NCI-H1092 (cell line): ENCODE measurements around the gene YY1.
"Not testable (repeated sequence)": the region's sequence is repeated elsewhere in the genome, so short reads cannot be mapped to it uniquely, and the experiment has no call there.

ENCODE experiments used
- DNase-seq: peaks from one replicate; lab custom pipeline; 2025; lab: John Stamatoyannopoulos, UW

YY1 gene

DNA sequence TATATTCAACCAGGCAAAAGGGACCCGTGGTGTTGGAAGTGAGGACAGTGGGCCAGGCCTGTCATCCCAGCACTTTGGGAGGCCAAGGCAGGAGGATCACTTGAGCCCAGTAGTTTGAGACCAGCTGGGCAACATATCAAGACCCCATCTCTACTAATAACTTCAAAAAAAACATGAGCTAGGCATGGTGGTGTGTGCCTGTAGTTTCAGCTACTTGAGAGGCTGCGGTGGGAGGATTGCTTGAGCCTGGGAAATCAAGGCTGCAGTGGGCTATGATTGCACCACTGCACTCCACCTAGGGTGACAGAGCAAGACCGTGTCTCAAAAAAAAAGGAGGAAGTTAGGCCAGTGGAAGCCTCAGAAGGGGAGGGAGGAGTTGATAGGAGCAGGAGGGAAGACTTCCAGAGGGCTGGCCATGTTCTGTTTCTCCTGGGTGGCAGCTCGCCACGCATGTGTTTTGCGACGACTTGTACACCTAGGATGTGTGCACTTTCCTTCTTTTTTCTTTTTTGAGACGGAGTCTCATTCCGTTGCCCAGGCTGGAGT, 57.2 kb downstream of the YY1 start:
- DNase-seq = no peak

DNA sequence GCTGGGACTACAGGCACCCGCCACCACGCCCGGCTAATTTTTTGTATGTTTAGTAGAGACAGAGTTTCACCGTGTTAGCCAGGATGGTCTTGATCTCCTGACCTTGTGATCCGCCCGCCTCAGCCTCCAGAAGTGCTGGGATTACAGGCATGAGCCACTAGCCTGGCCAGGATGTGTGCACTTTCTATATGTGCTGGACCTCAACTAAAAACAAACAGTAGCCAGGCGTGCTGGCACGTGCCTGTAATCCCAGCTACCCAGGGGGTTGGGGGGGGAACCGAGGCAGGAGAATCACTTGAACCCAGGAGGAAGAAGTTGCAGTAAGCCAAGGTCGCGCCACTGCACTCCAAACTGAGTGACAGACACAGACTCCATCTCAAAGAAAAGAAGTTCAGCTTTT, 57.8 kb downstream of the YY1 start:
- DNase-seq = not testable (repeated sequence)

DNA sequence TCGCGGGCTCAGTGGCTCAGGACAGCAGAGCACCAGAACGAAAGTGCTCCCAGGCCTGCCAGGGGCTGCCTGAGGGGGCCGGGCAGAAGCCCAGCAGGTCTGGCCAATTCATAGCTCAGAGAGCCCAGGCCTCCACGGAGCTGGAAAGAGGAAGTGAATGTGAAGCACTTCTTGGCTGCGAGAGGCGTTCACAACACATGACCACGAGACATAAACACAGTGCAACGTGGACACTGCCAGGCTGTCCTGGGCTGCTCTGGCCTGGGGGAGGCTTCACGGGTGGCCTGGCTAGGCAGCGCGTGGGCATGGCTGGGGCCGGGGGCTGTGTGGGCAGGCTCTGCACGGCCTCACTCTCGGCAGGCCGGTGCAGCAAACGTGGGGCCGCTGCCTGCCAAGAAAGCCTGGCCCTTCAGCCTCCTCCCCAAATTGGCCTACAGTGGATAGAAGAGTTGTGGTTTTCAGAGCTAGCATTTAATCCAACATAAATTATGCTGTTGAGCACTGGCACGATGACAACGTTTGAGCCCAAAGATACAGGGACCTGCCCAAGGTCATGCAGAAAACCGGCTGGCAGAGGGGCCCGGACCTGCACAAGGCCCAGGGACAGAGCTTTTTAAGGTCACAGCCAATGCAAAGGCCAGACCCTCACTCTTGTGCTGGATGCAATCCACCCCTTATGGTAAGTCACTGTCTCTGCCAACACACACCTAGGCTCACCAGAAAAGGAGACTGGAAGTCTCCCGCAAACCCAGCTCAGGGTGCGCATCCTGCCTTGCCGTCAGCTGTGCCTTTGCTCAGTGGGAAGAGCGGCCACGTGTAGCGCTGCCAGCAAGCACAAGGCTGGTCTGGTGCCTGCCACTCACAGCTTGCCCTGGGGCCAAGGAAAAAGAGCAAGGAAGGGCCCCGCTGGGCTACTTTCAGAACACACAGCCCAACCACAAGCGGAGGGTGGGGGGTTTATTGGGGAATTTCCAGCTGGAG, 58.7 kb downstream of the YY1 start:
- no peak for DNase-seq

DNA sequence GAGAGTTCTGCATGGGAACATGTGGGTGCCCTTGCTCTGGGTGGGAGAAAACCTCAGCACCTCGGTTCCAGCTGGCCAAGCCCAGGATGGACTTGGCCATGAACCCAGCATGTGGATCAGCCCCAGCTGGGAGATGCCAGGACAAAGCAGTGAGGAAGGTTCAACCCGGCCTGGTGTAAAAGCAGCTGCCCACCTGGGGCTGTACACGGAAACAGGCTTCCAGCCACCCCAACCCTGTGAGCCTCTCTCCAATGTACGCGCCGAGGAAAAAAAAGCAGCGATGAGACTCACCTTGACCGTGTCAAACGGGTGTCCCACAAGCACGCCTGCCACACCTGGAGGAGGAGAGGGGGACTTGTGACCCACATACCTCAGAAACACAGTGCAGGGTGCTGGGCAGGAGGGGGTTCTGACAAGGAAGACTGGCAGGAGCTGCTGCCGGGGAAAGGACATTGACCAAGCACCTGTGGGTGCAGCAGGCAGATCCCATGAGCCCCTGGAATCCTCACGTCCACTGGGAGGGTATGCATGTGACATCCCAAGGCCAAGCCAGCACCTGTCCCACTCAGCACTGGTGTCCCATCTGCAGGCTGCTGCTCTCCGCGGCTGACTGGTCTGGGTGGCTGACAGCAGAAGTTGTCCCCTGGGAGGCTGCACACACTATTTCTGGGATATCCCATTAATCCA, 59.8 kb downstream of the YY1 start:
- DNase-seq = no peak

DNA sequence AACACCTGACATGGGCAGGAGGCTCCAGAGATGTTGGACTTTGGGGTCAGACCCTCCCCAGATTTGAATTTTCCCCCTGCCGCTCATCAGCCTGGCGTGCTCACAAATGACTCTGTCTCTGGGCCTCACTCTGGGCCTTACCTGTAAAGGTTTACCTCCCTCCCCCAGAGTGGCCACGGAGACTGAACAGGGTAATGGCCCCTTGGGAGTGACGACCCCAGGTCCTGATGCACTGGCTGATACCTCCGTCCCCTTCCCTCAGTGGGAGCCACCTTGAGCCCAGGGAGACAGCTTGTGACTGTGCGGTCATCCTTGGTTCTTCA, 60.3 kb downstream of the YY1 start:
- no peak for DNase-seq

DNA sequence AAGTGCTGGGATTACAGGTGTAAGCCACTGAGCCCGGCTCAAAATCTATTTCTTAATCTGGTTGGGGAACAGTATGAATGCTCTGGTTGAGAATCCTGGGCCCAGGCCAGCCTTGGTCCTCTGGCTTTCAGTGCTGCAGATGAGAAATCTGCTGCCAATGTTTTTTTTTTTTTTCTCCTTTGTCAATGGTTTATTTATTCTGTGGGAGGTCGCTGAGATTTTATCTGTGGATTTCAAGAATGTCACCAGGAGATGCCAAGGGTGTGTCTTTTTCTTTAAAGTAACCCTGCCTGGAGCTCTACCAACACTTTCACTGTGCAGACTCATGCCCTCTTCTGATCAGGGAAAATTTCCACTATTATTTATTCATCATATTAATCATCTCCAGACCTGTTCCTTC, 63.7 kb downstream of the YY1 start:
- DNase-seq = no peak

DNA sequence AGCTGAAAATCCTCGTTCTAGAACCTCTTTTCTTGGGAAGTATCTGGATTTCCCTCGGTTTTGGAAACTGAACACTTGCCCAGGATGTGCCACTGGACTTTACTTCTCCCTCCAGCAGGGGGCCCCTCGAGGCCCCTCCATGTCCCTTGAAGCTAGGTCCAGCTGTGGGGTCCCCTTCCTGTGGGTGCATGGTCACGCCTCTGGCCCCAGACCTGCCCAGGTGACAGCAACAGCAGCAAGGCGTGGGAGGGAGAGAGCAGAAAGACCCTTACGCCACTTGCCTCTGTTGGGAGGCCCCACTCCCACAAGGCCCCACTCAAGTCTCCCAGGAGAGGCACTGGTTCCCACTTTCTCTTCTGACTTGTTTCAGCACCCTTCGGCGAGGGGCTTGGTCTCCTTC, 64.2 kb downstream of the YY1 start:
- DNase-seq = no peak

DNA sequence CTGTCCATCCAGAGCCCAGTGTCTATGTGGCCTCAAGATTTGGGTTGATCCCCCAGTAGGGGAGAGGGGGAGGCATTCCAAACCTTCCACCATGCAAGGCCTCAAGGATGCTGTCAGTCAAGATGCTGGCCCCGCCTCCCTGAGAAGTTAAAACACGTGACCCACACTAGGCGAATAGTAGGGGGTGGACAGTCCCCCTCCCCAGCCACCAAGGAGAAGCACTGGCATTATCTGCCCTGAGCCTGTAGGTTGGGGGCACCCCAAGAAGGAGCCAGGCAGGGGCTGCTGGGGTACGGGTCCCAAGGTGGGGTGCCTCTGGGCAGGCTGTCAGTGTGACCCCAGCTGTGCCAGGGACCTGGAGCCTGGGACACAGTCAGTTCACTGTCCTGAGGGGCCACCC, 65.0 kb downstream of the YY1 start:
- DNase-seq = no peak

DNA sequence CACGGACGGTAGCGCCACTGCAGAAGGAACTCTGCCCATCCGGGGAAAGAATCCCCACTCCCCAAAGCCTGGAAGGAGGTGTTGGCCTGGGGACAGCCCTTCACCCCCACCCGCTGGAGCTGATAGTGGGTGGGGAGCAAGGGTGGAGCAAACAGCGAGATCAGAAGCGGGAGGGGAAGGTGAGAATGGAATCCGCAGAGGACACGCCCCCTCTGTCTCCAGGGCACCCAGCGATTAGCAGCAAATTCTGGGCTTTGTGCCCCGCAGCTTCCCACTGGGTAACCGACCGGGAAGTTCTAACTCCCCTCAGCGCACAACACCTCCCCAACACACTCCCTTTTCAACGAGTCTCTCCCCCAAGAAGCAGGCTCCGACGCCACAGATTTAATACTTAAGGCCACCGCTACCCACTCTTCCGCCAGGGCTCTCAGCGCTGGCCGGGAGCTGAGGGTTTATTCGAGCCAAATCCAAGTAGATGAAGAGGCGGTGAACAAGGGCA, 65.9 kb downstream of the YY1 start:
- DNase-seq = peak; percentile 55

DNA sequence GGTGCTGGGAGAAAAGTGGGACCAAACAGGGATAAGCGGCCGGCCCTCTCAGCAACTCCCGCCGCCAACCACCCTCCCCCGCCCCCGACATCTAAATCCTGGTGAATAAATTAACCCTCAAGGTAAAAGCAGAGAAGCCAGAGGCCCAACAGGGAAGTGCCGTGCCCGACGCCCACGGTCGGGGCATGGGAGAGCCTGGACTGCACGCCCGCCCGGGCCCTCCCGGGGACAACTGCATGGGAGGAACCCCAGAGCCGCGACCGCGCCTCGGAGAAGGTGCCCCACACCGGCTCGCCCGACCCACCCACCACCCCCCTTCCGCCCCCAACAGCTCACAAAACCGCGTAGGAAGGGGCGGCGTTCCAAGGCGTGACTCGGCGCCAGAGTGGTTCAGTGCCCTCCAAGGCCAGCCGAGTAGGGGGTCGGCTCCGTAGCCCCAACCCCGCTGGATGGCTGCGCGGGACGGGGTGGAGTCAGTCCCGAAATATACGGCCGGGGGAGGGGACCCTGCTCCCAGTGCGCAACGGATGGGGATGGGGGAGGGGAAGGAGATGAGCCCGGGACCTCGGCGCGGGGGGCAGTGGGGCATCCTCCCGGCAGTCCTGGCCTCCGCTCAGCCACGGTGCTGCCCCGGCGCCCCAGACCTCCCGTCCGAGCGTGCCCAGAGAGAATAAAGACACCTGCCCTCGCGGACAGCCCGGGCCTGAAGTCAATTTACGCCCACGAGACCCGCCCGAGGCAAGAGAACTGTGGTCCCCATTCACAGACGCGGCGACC, 66.6 kb downstream of the YY1 start:
- no peak for DNase-seq

DNA sequence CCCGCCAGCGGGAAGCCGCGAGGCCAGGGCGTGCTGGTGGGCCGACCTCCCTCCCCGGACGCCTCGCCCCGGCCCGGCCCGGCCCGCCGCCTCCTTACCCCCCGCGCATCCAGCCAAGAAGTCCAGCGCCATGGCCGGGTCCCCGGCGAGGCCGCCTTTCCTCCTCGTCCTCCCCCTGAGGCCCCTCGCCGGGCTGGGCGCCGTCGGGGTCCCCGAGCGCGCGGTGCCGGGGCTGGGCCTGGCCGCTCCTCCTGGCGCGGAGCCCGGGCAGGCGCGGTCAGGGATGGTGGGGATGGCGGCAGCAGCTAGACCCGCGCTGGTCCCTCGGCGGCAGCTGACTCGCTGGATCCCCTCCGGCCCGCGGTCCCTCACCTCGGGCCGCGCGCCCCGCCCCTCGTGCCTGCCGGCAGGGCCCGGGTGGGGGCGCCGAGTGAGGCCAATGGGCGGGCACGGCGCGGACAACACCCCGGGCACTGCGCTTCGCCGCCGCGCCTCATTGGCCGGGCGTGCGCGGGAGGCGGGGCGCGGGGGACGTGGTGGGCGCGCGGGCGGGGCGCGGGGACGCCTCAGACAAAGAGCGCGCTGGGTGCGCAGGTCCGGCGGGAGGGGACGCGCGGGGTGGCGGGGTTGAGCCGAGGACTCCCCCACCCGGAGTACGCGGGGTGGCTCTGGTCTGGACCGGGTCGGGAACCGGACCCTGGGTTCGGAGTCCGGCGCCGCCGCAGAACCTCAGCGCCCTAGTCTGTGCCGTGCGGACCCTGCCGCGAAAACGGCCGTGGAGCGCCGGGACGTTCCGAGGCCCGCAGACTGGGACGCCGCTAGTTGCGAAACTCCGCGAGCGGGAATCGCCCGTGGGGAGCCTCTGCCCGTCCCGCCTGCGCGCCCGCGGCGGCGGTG, 67.4 kb downstream of the YY1 start, which contains the start of gene SLC25A29:
Gene SLC25A29 (minus strand): TSS at position 344 of the 897 bp plus-strand sequence. CDS start 212 bp downstream, at position 132.
- peak; percentile 83 for DNase-seq

DNA sequence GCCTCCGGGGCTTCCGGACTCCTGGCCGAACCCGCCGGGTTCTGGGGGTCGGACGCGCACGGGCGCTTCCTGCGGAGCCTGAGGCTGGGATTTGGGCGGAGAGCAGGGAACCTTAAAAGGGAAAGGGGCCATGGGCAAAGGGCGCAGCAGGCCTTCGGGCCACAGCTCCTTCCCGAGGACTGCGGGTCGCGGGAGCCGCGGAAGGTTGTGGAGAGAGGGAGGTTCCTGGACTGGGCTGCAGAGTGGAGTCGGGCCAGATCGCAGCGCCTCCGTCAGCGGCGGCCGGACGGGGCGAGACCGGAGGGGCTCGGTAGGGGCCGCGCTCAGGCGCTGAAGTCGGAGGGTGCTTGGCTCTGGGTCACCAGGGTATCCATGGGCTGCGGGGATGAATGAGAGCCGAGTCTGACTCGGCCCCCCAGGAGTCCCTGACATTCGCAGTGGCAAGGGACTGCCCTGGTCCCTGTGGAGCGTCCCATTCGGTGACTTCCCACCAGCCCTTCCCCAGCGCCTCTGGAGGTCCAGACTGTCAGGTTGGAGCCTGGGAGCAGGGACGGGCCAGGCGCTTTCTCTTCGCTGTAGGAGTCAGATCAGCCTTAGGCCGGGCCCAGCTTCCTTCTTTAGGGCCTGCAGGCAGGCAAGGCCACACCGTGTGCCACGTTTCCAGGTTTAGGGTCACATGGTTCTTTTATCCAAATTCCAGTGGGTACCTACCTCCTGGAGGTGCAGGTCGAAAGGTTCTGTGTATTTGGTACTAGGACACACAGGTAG, 68.2 kb downstream of the YY1 start:
- DNase-seq = no peak

DNA sequence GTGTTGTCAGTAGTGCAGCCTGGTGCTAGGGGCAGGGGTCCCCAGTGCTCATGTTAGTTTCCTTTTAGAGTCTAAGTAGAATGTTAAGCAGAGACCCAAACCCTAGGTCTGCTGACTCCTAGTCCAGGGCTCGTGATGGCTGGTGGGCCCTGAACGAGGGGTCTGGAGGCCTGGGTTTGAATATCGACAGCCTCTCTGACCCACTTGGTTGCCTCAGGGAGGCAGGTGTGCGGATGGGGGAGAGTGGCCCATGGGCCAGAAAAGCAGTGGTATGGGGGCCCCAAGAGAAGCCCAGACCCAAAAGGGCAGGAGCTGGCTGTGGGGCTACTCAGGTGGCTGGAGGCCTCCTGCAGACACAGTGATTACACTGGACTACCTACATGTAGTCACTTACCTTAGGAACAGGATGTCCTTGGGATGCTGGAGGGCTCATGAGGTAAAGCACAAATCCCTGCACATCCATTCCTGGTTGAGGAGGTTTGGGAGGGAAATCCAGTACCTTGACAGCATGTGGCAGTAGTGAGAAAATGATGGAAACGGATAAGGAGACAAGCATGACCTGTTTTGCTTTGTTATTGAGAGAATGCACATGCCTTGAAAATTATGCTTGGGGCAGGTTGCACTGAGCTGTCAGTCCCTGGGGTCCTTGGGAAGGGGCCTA, 69.0 kb downstream of the YY1 start:
- no peak for DNase-seq

DNA sequence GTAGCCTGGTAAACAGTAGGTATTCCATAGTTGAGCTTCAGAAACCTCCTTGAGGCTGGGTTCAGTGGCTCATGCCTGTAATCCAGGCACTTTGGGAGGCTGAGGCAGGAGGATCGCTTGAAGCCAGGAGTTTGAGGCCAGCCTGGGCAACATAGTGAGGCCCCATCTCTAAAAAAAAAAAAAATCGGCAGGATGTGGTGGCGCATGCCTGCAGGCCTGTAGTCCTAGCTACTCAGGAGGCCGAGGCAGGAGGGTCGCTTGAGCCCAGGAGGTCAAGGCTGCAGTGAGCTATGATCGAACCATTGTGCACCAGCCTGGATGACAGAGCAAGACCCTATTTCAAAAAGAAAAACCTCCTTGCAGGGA, 69.5 kb downstream of the YY1 start:
- not testable (repeated sequence) for DNase-seq

DNA sequence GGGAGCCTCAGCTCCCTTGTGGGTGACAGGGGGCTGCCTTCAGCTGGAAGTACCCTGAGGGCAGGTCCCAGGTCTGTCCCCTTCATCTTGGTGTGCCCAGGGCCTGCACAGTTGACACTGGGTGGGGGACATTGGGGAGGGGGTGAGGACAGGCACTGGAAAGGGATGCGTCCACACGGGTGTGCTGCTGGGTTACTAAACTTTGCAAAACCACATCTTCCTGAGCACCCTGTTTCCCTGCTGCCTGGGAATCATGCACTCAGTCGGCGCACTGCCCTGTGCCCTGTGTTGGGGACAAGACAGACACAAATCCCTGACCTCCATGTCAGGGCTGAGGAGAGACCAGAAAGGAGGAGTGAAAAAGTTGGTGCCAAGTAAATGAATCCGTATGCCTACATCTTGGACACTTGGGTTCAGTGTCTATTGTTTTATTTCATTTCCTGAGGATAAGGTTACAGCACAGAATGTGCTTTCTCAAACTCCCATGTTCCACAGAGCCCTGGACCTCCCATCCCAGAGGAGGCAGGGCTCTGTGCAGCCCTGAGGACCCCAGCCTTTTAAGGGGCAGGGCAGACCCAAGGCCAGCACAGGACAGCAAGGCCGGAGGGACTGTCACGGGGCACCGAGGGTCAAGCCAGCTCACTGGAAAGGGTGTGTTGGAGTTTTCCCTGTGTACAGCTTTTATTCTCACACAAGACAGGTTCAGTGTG, 70.2 kb downstream of the YY1 start:
- no peak for DNase-seq

DNA sequence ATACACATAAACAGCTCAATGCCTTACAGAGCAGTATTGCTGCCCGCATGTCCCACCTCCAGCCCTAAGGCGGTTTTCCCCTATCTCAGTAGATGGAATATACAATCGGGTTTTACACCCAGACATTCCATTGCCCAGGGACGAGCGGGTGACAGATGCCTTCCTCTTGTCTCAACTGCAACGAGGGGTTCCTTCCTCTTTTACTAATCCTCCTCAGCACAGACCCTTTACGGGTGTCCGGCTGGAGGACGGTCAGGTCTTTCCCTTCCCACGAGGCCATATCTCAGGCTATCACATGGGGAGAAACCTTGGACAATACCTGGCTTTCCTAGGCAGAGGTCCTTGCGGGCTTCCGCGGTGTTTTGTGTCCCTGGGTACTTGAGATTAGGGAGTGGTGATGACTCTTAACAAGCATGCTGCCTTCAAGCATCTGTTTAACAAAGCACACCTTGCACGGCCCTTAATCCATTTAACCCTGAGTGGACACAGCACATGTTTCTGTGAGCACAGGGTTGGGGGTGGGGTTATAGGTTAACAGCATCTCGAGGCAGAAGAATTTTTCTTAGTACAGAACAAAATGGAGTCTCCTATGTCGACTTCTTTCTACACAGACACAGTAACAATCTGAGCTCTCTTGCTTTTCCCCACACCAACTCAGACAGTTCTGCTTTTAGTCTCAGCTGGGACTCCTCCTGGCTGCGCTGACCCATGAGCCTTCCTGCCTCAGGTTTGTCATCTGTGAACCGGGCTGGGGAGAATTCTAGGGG, 73.3 kb downstream of the YY1 start:
- not testable (repeated sequence) for DNase-seq

DNA sequence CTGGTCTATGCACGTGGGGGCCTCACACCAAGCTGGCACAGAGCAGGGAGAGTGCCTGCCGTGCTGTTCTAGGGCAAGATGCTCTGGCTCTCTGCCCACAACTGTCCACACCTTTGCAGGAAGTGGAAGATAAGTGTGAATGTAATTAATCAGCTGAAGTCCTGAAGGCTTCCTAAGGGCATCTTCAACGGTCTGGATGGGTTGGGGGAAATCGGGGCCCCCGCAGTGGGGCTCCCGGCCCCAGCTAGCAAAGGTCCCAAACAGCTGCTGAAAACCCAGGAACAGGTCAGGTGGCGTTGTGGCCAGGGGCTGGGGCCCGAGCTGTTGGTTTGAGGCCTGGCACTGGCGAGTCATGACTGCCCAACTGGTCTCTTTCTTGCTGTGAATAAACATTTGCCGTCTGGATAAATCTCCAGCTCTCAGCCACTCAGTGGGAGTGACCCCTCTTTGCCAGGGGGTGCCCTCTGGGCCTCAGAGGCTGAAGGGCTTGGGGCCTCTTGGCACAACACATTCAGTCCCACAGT, 74.0 kb downstream of the YY1 start:
- no peak for DNase-seq
